Stomach smooth muscle (tissue), 2 donors: ENCODE data around the gene POPDC3.

Experiments
- H3K27ac ChIP-seq: one replicate; pipeline ENCODE4 v1.7.0; 2013; ENCODE audit warnings: mild to moderate bottlenecking, low read length, inconsistent platforms
- H3K27me3 ChIP-seq, 2 donors: one replicate each; pipeline ENCODE4 v1.7.0; 2013; ENCODE audit warnings: low read length in 2 of 2; ENCODE audit not compliant: insufficient read depth in 2 of 2, control insufficient read depth in 1 of 2
- H3K36me3 ChIP-seq, 2 donors: one replicate each; pipeline ENCODE4 v1.7.0; 2013; ENCODE audit warnings: low read length in 2 of 2; ENCODE audit not compliant: control insufficient read depth in 2 of 2, insufficient read depth in 2 of 2
- H3K4me1 ChIP-seq: one replicate; pipeline ENCODE4 v1.7.0; 2013; ENCODE audit warnings: low read length; ENCODE audit not compliant: control insufficient read depth, insufficient read depth
- H3K4me3 ChIP-seq, 2 donors: one replicate each; pipeline ENCODE4 v1.7.0; 2013; ENCODE audit warnings: low read length in 2 of 2
- H3K9ac ChIP-seq, 2 donors: one replicate each; pipeline ENCODE4 v1.7.0; 2013; ENCODE audit warnings: low read length in 2 of 2, mild to moderate bottlenecking in 1 of 2
- H3K9me3 ChIP-seq, 2 donors: one replicate each; pipeline ENCODE4 v1.7.0; 2013; ENCODE audit warnings: low read length in 2 of 2; ENCODE audit not compliant: control insufficient read depth in 2 of 2
- donor health status: healthy.
- donor health status: Pancreatic carcinoma.

POPDC3 gene

DNA sequence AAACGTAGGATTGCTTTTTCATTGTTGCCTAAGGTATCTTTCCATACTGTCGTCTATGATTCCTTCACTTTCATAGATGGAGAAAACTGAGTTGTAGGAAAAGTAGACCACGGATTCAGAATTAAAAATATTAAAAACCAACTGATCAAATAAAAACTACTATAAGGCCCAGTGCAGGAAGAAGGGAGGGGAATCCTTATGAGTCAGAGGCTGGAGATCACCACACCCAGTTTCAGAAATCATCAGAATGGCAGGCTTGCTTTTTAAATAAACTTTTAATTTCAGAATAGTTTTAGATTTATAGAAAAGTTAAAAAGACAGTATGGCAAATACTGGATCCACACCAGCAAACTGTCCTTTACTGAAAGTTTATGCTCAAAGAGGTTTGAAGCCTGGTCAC is 32.0 kb upstream of the POPDC3 start:
- Histone ChIP-seq H3K4me3 (no peak overlapping the region), H3K36me3 (no peaks in the 10 kb centered on the region), H3K4me1 (no peaks in the 10 kb centered on the region), H3K9ac (no peak overlapping the region), H3K27me3 (no peaks in the 10 kb centered on the region), H3K9me3 (no peaks in the 10 kb centered on the region), H3K27ac (no peak overlapping the region)

GRCh38 chr6:105210932-105211531 is 31.2 kb upstream of the POPDC3 start:
- Histone ChIP-seq H3K4me3 (no peak overlapping the region), H3K4me1 (no peaks in the 10 kb centered on the region), H3K27ac (no peak overlapping the region), H3K27me3 (no peaks in the 10 kb centered on the region), H3K9me3 (no peaks in the 10 kb centered on the region), H3K9ac (no peak overlapping the region), H3K36me3 (no peaks in the 10 kb centered on the region)

GRCh38 chr6:105209950-105210706 is 30.3 kb upstream of the POPDC3 start:
- Histone ChIP-seq H3K4me1 (no peaks in the 10 kb centered on the region), H3K27me3 (peaks cover 0 to 2% of the 10 kb centered on the region in 2 donors), H3K4me3 (no peak overlapping the region), H3K27ac (no peak overlapping the region), H3K9ac (no peak overlapping the region), H3K9me3 (no peaks in the 10 kb centered on the region), H3K36me3 (no peaks in the 10 kb centered on the region)

DNA sequence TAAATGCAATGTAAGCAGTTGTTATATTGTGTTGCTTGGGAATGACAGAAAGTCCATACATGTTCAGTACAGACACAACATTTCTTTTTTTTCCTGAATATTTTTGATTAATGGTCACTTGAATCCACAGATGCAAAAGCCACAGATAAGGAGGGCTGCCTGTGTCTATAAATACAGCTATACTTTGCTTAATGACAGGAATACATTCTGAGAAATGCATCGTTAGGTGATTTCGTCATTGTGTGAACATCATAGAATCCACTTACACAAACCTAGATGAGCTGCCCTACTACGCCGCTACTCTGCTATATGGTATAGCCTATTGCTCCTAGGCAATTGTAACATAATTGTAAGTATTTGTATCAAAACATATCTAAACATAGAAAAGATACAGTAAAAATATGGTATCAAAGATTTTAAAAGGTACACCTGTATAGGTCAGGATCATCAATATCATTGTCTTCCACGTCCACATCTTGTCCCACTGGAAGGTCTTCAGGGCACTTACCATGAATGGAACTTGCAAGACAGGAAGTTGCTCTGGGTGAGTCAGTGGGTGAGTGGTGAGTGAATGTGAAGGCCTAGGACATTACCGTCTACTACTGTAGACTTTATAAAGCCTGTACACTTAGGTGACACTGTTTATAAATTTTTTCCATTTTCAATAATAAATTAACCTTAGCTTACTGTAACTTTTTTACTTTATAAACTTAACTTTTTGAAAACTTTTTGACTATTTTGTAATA is 27.9 kb upstream of the POPDC3 start:
- Histone ChIP-seq H3K9ac (no peak overlapping the region), H3K4me3 (no peak overlapping the region), H3K4me1 (no peaks in the 10 kb centered on the region), H3K36me3 (no peaks in the 10 kb centered on the region), H3K27me3 (peaks cover 0 to 2% of the 10 kb centered on the region in 2 donors), H3K27ac (no peak overlapping the region), H3K9me3 (no peaks in the 10 kb centered on the region)

- Histone ChIP-seq H3K27ac (no peak overlapping the region), H3K27me3 (peaks cover 0 to 2% of the 10 kb centered on the region in 2 donors), H3K4me1 (no peaks in the 10 kb centered on the region), H3K9me3 (no peaks in the 10 kb centered on the region), H3K4me3 (no peak overlapping the region), H3K36me3 (no peaks in the 10 kb centered on the region), H3K9ac (no peak overlapping the region)
Measured at GRCh38 chr6:105204768-105205167, 25.0 kb upstream of the POPDC3 start.

- Histone ChIP-seq H3K27ac (no peak overlapping the region), H3K9ac (no peak overlapping the region), H3K4me3 (no peak overlapping the region), H3K4me1 (no peaks in the 10 kb centered on the region), H3K27me3 (peaks cover 0 to 2% of the 10 kb centered on the region in 2 donors), H3K36me3 (no peaks in the 10 kb centered on the region), H3K9me3 (no peaks in the 10 kb centered on the region)
Measured at GRCh38 chr6:105204331-105204730, 24.5 kb upstream of the POPDC3 start.

DNA sequence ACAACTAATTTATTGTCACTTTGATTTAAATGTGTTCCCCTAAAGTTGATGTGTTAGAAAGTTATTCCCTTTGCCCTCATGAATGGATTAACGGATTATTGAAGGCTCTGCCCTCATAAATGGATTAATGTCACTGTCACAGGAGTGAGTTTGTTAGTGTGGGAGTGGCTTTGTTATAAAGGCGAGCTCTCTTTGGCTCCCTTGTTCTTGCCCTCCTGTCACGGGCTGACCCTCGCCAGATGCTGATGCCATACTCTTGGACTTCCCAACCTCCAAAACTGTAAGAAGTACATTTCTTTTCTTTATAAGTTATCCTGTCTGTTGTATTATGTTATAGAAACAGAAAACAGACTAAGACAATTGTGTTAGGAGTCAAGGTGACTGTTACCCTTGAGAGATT is 22.7 kb upstream of the POPDC3 start:
- no peak overlapping the region for H3K9ac ChIP-seq
- H3K4me3 ChIP-seq = no peak overlapping the region
- no peaks in the 10 kb centered on the region for H3K36me3 ChIP-seq
- H3K27ac ChIP-seq = no peak overlapping the region
- H3K4me1 ChIP-seq = no peaks in the 10 kb centered on the region
- no peaks in the 10 kb centered on the region for H3K9me3 ChIP-seq
- H3K27me3 ChIP-seq = peaks cover 0 to 2% of the 10 kb centered on the region in 2 donors

- no peak overlapping the region for H3K4me3 ChIP-seq
- H3K27me3 ChIP-seq = no peaks in the 10 kb centered on the region
- H3K27ac ChIP-seq = no peak overlapping the region
- no peaks in the 10 kb centered on the region for H3K36me3 ChIP-seq
- no peaks in the 10 kb centered on the region for H3K4me1 ChIP-seq
- H3K9me3 ChIP-seq = no peaks in the 10 kb centered on the region
- no peak overlapping the region for H3K9ac ChIP-seq
Measured at GRCh38 chr6:105200133-105200730, 20.4 kb upstream of the POPDC3 start.

DNA sequence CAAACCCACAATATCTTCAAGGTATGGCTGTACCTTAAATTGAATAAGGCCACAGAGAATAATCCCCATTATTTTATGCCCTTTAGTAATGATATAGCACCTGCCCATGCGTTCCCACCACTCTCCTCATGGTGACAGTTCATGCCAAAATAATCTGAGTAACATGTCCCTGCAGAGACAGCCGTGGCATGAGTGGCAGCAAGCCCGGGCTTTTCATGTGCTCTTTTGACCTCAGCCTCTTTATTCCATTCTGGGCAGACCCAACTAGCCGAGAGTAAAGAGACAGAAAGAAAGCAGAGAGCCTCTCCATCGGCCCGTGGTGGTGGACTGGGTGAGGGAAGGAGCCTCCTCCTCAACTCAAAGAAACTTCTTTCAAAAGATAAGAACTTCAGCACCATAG is 19.9 kb upstream of the POPDC3 start:
- Histone ChIP-seq H3K9ac (no peak overlapping the region), H3K9me3 (no peaks in the 10 kb centered on the region), H3K36me3 (no peaks in the 10 kb centered on the region), H3K27ac (no peak overlapping the region), H3K4me3 (no peak overlapping the region), H3K27me3 (no peaks in the 10 kb centered on the region), H3K4me1 (no peaks in the 10 kb centered on the region)

GRCh38 chr6:105196076-105196475 is 16.3 kb upstream of the POPDC3 start:
- Histone ChIP-seq H3K27me3 (no peaks in the 10 kb centered on the region), H3K4me1 (no peaks in the 10 kb centered on the region), H3K27ac (no peak overlapping the region), H3K4me3 (no peak overlapping the region), H3K9me3 (no peaks in the 10 kb centered on the region), H3K36me3 (no peaks in the 10 kb centered on the region), H3K9ac (no peak overlapping the region)
